Neuron (in vitro differentiated cells): ENCODE measurements around the gene ARID2.

Experiments
- H2AFZ ChIP-seq: one replicate; pipeline ENCODE4 v1.6.1; 2013; ENCODE audit warnings: low read depth, mild to moderate bottlenecking, inconsistent platforms, low read length, moderate library complexity
- H3K27me3 ChIP-seq: one replicate; pipeline ENCODE4 v1.6.1; 2013; ENCODE audit warnings: low read length; ENCODE audit not compliant: insufficient read depth
- H3K36me3 ChIP-seq: one replicate; pipeline ENCODE4 v1.6.1; 2013; ENCODE audit warnings: low read length; ENCODE audit not compliant: insufficient read depth
- H3K4me1 ChIP-seq: one replicate; pipeline ENCODE4 v1.6.1; 2013; ENCODE audit warnings: low read length; ENCODE audit not compliant: insufficient read depth
- H3K4me3 ChIP-seq: 2 replicates; pipeline ENCODE4 v1.5.1; 2013; ENCODE audit warnings: mild to moderate bottlenecking, low read length, moderate library complexity
- H3K9me3 ChIP-seq: one replicate; pipeline ENCODE4 v1.6.1; 2013; ENCODE audit warnings: low read length

ARID2 gene

DNA sequence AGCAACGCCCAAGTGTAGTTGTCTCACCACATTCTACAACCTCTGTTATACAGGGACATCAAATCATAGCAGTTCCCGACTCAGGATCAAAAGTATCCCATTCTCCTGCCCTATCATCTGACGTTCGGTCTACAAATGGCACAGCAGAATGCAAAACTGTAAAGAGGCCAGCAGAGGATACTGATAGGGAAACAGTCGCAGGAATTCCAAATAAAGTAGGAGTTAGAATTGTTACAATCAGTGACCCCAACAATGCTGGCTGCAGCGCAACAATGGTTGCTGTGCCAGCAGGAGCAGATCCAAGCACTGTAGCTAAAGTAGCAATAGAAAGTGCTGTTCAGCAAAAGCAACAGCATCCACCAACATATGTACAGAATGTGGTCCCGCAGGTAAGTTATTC lies 123.0 kb downstream of the ARID2 start:
- Histone ChIP-seq H3K4me3 (no peak overlapping the region), H2AFZ (no peak overlapping the region), H3K4me1 (no peaks in the 10 kb centered on the region), H3K27me3 (no peaks in the 10 kb centered on the region), H3K36me3 (peaks cover 53% of the 10 kb centered on the region), H3K9me3 (no peaks in the 10 kb centered on the region)

DNA sequence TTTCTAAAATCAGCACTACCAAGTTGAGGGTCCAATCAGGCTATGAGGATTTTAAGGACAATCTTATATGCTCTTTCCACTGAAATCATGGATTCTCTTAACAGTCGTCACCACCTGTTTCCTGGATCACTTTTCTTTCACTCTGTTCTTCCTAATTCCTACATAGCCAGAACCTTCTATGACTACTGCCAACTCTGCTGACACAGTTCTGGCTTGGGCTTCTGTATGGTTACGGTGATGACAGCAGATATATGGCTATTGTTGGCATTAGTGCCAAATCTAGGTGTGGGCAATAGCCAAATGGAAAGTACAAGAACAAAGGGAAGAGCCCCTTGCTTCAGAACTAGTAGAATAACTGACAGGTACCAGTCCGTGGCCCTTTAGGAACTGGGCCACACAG lies 124.0 kb downstream of the ARID2 start:
- H2AFZ ChIP-seq: no peak overlapping the region
- no peaks in the 10 kb centered on the region for H3K9me3 ChIP-seq
- no peaks in the 10 kb centered on the region for H3K4me1 ChIP-seq
- no peaks in the 10 kb centered on the region for H3K27me3 ChIP-seq
- no peak overlapping the region for H3K4me3 ChIP-seq
- peaks cover 59% of the 10 kb centered on the region for H3K36me3 ChIP-seq

DNA sequence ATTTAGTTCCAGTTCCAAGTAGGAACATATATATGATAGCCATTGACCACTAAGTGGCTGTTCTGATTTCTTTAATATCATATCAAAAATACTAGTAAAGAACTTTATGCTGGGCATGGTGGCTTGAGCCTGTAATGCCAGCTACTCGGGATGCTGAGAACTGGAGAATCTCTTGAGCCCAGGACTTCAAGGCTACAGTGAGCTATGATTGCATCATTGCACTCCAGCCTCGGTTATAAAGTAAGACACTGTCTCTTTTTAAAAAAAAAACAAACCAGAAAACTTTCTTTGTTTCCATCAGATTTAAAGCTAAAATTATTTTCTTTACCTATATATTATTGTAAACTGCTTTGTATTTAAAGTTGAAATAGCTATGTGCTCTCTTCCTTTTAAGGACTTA lies 133.8 kb downstream of the ARID2 start:
- Histone ChIP-seq H3K4me3 (no peak overlapping the region), H2AFZ (no peak overlapping the region), H3K4me1 (no peaks in the 10 kb centered on the region), H3K27me3 (no peaks in the 10 kb centered on the region), H3K36me3 (peaks cover 58% of the 10 kb centered on the region), H3K9me3 (no peaks in the 10 kb centered on the region)

DNA sequence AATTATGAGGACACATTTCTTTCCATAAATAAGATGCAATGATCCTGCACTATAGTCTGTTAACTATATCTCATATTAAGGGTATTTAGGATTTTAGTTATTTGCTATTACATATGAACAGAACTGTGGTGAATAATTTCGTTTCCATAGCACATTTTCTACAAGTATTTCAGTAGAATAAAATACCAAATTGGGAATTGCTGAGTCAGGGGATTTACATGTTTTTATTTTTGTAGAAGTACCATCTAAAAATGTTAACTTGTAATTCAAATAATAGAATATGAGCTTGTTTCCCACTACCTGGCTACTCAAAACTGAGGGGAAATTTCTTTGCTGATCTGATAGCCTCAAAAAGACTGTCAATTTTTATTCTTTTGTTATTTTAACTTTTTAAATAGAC lies 136.8 kb downstream of the ARID2 start:
- Histone ChIP-seq H3K36me3 (peaks cover 54% of the 10 kb centered on the region), H3K27me3 (no peaks in the 10 kb centered on the region), H3K4me3 (no peak overlapping the region), H3K4me1 (no peaks in the 10 kb centered on the region), H3K9me3 (no peaks in the 10 kb centered on the region), H2AFZ (no peak overlapping the region)

DNA sequence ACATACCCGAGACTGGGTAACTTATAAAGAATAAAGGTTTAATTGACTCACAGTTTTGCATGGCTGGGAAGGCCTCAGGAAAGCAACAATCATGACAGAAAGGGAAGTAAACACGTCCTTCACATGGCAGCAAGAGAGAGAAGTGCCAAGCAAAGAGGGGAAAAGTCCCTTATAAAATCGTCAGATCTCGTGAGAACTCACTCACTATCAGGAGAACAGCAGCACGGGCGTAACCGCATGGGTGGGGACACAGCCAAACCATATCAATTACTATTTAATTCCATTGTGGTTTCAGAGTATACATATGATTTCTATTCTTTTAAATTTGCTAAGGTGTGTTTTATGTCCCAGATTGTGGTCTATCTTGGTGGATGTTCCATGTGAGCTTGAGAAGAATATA lies 142.9 kb downstream of the ARID2 start:
- peaks cover 54% of the 10 kb centered on the region for H3K36me3 ChIP-seq
- no peak overlapping the region for H2AFZ ChIP-seq
- no peaks in the 10 kb centered on the region for H3K4me1 ChIP-seq
- H3K27me3 ChIP-seq: no peaks in the 10 kb centered on the region
- H3K9me3 ChIP-seq: peaks cover 18% of the 10 kb centered on the region
- no peak overlapping the region for H3K4me3 ChIP-seq

DNA sequence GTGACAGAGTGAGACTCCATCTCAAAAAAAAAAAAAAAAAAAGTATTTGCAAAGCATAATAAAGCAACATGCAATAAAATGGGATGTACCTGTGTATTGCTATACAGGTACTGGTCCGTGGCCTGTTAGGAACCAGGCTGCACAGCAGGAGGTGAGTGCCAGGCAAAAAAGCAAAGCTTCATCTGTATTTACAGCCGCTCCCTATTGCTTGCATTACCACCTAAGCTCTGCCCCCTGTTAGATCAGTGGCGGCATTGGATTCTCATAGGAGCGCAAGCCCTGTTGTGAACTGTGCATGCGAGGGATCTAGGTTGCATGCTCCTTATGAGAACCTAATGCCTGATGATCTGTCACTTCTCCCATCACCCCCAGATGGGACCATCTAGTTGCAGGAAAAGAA lies 147.6 kb downstream of the ARID2 start:
- no peak overlapping the region for H2AFZ ChIP-seq
- H3K4me1 ChIP-seq: peaks cover 5% of the 10 kb centered on the region
- no peak overlapping the region for H3K4me3 ChIP-seq
- H3K9me3 ChIP-seq: peaks cover 18% of the 10 kb centered on the region
- H3K36me3 ChIP-seq: peaks cover 54% of the 10 kb centered on the region
- no peaks in the 10 kb centered on the region for H3K27me3 ChIP-seq

DNA sequence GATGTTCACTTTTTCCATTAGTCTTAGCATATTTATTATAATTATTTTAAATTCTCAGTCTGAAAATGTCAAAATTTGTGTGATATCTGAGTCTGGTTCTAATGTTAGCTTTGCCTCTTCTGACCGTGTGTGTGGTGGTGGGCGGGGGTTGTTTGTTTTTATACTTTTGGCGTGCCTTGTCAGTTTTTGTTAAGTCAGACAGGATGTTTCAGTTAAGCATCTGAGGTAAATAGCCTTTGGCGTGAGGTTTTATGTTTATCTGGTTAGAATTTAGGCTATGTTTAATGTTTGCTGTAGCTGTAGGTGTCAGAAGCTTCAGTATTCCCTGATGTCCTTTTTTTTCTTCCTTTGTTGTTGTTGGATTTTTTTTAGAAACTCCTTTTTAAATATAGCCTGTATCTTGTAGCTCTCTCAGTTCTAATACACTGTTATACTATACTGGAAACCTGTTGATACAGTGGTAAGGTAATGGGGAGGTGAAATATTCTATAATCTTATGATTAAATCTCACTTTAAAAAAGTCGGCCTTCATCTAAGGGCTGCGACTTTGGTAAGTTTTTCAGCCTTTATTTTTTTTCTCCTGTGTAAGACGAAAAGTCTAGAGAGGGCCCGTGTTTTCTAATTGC lies 149.2 kb downstream of the ARID2 start:
- H3K9me3 ChIP-seq: peaks cover 18% of the 10 kb centered on the region
- H3K4me3 ChIP-seq: no peak overlapping the region
- peaks cover 40% of the 10 kb centered on the region for H3K36me3 ChIP-seq

DNA sequence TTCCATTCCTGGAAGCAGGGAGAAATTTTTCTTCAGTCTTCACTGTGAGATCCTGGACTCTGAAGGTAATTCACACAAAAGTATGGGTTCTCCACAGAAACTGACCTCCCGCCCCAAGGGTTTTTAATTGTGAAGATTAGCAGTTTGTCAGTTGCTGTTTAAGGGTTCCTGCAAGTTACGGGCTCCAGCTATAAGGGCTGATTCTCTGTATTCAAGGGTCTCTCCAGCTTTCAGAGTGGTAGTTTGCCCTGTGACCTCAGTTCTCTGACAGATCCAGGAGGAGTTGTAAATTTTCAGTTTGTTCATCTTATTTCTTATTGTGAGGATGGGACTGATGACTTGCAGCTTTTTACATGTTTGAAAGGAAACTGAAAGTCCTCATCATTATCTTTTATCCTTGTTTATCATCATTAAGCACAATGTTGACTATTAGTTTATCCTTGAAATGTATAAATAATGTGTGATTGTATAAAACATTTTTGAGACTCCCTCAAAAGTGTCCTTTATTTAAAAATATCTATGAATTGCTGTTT lies 149.9 kb downstream of the ARID2 start:
- H3K4me1 ChIP-seq: peaks cover 5% of the 10 kb centered on the region
- peaks cover 14% of the 10 kb centered on the region for H3K9me3 ChIP-seq
- no peaks in the 10 kb centered on the region for H3K27me3 ChIP-seq
- H3K36me3 ChIP-seq: peaks cover 34% of the 10 kb centered on the region
- H2AFZ ChIP-seq: no peak overlapping the region
- H3K4me3 ChIP-seq: no peak overlapping the region

More for the DNA sequence above, 149.2 kb downstream of the ARID2 start:
- Histone ChIP-seq H3K4me1 (peaks cover 5% of the 10 kb centered on the region), H3K27me3 (no peaks in the 10 kb centered on the region), H2AFZ (no peak overlapping the region)

DNA sequence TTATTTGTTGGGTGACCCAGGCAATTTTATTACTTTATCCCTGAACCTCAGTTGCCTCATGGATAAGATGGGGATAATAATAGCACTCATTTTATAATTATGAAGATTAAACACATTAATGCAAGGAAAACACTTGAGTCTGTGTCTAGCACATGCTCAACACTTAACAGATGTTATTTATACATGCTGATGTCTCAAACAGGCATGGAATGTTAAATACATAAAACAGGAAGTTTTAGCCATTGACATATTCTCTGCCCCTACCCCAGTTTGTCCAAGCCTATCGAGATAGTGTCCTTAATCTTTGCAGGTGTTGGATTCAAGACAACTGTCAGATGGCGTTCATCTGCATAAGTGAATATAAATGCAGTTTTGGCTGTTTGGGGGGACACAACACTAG lies 151.0 kb downstream of the ARID2 start:
- Histone ChIP-seq H3K27me3 (no peaks in the 10 kb centered on the region), H3K4me3 (no peak overlapping the region), H3K36me3 (peaks cover 30% of the 10 kb centered on the region), H3K4me1 (peaks cover 5% of the 10 kb centered on the region), H2AFZ (no peak overlapping the region), H3K9me3 (peaks cover 5% of the 10 kb centered on the region)

DNA sequence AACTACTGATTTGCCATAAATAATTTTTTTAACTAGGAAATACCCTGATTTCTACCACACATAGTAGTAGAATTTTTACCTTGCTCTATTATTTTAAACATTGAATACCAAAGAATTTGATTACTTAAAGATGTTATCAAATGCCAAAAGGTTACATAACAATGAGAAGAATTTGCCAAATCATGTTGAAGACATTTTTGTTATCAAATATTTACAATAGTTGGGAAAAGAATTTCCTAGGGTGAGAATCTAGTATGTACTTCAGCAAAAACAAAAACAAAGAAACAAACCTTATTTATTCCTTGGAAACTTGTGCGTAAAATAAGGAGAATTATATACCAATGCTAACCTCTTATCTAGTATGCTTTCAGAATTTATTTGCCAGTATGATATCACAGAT lies 153.7 kb downstream of the ARID2 start:
- Histone ChIP-seq H3K4me3 (no peak overlapping the region), H3K4me1 (peaks cover 5% of the 10 kb centered on the region), H3K36me3 (peaks cover 35% of the 10 kb centered on the region), H3K9me3 (peaks cover 2% of the 10 kb centered on the region), H3K27me3 (no peaks in the 10 kb centered on the region), H2AFZ (no peak overlapping the region)

DNA sequence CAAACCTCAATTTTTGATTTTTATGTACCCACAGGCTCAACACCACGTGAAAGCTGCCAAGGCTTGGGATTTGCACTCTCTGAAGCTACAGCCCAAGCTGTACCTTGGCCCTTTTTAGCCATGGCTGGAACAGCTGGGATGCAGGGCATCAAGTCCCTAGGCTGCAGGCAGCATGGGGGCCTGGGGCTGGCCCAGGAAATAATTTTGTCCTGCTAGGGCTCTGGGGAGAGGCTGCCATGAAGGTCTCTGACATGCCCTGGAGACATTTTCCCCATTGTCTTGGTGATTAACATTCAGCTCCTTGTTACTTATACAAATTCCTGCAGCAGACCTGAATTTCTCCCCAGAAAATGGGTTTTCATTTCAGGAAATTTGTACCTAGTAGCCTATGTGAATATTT lies 157.2 kb downstream of the ARID2 start:
- H3K4me3 ChIP-seq: no peak overlapping the region
- no peaks in the 10 kb centered on the region for H3K27me3 ChIP-seq
- peaks cover 33% of the 10 kb centered on the region for H3K36me3 ChIP-seq
- H2AFZ ChIP-seq: no peak overlapping the region
- H3K9me3 ChIP-seq: peaks cover 2% of the 10 kb centered on the region
- H3K4me1 ChIP-seq: no peaks in the 10 kb centered on the region

DNA sequence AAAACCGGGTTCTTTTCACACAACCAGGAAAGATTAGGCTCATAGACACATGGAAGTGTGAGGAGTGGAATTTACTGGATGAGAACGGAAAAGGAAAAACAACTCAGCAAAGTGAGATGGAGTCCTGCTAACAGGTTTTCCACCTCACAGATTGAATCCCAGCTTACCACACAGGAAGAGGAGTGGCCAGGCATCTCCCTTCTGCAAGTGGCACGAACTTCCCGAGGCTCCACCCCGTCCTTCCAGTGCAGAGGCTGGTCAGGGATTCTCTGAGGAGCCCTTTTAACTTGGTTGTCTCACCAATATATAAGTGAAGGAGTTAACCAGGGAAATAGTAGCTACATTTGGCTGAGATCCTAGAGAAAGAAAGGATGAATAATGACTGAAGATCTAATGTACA lies 158.0 kb downstream of the ARID2 start:
- H3K9me3 ChIP-seq: peaks cover 2% of the 10 kb centered on the region
- no peaks in the 10 kb centered on the region for H3K27me3 ChIP-seq
- H2AFZ ChIP-seq: no peak overlapping the region
- no peaks in the 10 kb centered on the region for H3K4me1 ChIP-seq
- peaks cover 38% of the 10 kb centered on the region for H3K36me3 ChIP-seq
- no peak overlapping the region for H3K4me3 ChIP-seq

DNA sequence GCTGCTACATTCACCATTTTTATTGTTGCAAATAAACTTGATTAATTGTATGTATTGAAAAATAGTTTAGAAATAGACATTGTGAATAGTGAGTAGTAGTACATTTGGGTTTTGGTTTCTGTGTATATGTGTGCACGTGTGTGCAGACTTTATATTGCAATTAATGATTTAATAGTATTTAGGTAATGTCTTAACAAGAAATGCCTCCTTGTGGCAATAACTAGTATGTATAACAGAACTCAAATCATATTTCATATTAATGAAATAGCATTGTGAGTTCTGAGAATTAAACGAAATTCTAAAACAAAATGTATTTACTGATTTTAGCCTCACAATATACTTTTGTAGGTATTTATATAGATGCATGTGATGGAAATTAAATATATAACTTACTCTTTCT lies 160.8 kb downstream of the ARID2 start:
- Histone ChIP-seq H3K9me3 (peaks cover 2% of the 10 kb centered on the region), H3K36me3 (peaks cover 54% of the 10 kb centered on the region), H2AFZ (no peak overlapping the region), H3K4me1 (no peaks in the 10 kb centered on the region), H3K4me3 (no peak overlapping the region), H3K27me3 (no peaks in the 10 kb centered on the region)

DNA sequence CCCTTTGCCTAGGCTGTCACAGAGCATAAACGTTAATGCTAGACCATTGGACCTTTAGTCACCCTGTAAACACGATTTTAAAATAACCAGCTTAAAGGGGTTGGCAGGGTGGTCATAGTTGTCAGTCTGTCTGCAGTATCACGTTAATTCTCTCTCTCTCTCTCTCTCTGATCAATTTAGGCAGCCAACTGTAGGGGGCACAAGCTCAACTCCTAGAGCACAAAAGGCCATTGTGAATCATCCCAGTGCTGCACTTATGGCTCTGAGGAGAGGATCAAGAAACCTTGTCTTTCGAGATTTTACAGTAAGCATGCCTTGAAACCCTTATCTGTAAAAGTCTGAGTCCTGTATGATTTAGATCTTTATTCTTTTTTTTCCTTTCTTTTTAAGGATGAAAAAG lies 163.7 kb downstream of the ARID2 start:
- Histone ChIP-seq H3K36me3 (peaks cover 64% of the 10 kb centered on the region), H2AFZ (no peak overlapping the region), H3K4me3 (no peak overlapping the region), H3K9me3 (peaks cover 3% of the 10 kb centered on the region), H3K27me3 (no peaks in the 10 kb centered on the region), H3K4me1 (no peaks in the 10 kb centered on the region)
